NCI-H2227 (cell line): Measurements from ENCODE around the gene MBNL2.

Experiments used
- DNase-seq: peaks from one replicate; lab custom pipeline; 2025; ENCODE audit not compliant: unreplicated experiment; lab: John Stamatoyannopoulos, UW

MBNL2 gene

GRCh38 chr13:97249796-97250495 lies 27.8 kb downstream of the MBNL2 start:
- no peak for DNase-seq

- no peak for DNase-seq
Observed at GRCh38 chr13:97250560-97250959, 28.4 kb downstream of the MBNL2 start.

GRCh38 chr13:97252735-97253134 lies 30.6 kb downstream of the MBNL2 start:
- DNase-seq: no peak

- no peak for DNase-seq
Observed at GRCh38 chr13:97253581-97254293, 31.6 kb downstream of the MBNL2 start.

GRCh38 chr13:97254816-97255215 lies 32.7 kb downstream of the MBNL2 start:
- no peak for DNase-seq

- DNase-seq: no peak
Observed at GRCh38 chr13:97255515-97256021, 33.4 kb downstream of the MBNL2 start.

- no peak for DNase-seq
Observed at GRCh38 chr13:97256343-97256783, 34.2 kb downstream of the MBNL2 start.

- DNase-seq: no peak
Observed at GRCh38 chr13:97257228-97257755, 35.2 kb downstream of the MBNL2 start.

GRCh38 chr13:97257800-97258799 lies 36.0 kb downstream of the MBNL2 start:
- no peak for DNase-seq

GRCh38 chr13:97258801-97259200 lies 36.7 kb downstream of the MBNL2 start:
- no peak for DNase-seq

- no peak for DNase-seq
Observed at GRCh38 chr13:97259410-97259797, 37.3 kb downstream of the MBNL2 start.

GRCh38 chr13:97259798-97260714 lies 37.9 kb downstream of the MBNL2 start:
- DNase-seq: no peak

- no peak for DNase-seq
Observed at GRCh38 chr13:97261254-97262005, 39.3 kb downstream of the MBNL2 start.

GRCh38 chr13:97262058-97262457 lies 39.9 kb downstream of the MBNL2 start:
- no peak for DNase-seq

- DNase-seq: no peak
Observed at GRCh38 chr13:97263160-97263559, 41.0 kb downstream of the MBNL2 start.

- no peak for DNase-seq
Observed at GRCh38 chr13:97264663-97265062, 42.5 kb downstream of the MBNL2 start.

GRCh38 chr13:97266332-97266731 lies 44.2 kb downstream of the MBNL2 start:
- peak; percentile 71 for DNase-seq

GRCh38 chr13:97266772-97267417 lies 44.8 kb downstream of the MBNL2 start:
- DNase-seq: peak; percentile 3
